Upper lobe of left lung (tissue), 6 donors: ENCODE data around the gene F5. TPM values are rescaled to one million over a fixed set of nuclear protein-coding genes. Genes with fewer than 3 reads are reported as not detected.

Source experiments
- ATAC-seq, 2 donors: fragments of 200-7000 bp; cut with Tn5 transposase; one replicate each; pipeline ENCODE4 v1.9.1; 2022; ENCODE audit warnings: mild to moderate bottlenecking in 2 of 2, moderate library complexity in 2 of 2; ENCODE audit not compliant: low FRiP score in 2 of 2
- DNase-seq, 2 donors: peaks; one replicate each; pipeline ENCODE4 v3.0.0-alpha.2; 2019 to 2020
- H3K27ac ChIP-seq, 4 donors: fragments of 200-600 bp; sonication (generic); one replicate each; pipeline ENCODE4 v1.5.1; 2016 to 2019
- H3K27me3 ChIP-seq, 4 donors: fragments of 200-600 bp; sonication (generic); one replicate each; pipeline ENCODE4 v1.5.1; 2017 to 2019
- H3K36me3 ChIP-seq, 4 donors: fragments of 200-600 bp; sonication (generic); one replicate each; pipeline ENCODE4 v1.5.1; 2016 to 2019
- H3K4me1 ChIP-seq, 4 donors: fragments of 200-600 bp; sonication (generic); one replicate each; pipeline ENCODE4 v1.5.1; 2018 to 2019
- H3K4me3 ChIP-seq, 4 donors: fragments of 200-600 bp; sonication (generic); one replicate each; pipeline ENCODE4 v1.5.1; 2017 to 2019; ENCODE audit warnings: mild to moderate bottlenecking in 2 of 4, moderate library complexity in 1 of 4
- H3K9me3 ChIP-seq, 4 donors: fragments of 200-600 bp; sonication (generic); one replicate each; pipeline ENCODE4 v1.5.1; 2018 to 2019
- EP300 ChIP-seq, 4 donors: sonication (generic); formaldehyde crosslinking; IDR thresholded peaks; one replicate each; pipeline ENCODE4 v1.5.1; 2017; ENCODE audit warnings: antibody characterized with exemption in 4 of 4, control low read depth in 2 of 4
- POLR2A ChIP-seq, 4 donors: fragments of 450-650 bp; IDR thresholded peaks; one replicate each; pipeline ENCODE4 v1.5.1; 2016 to 2017; ENCODE audit warnings: antibody characterized with exemption in 4 of 4, mild to moderate bottlenecking in 2 of 4
- POLR2AphosphoS5 ChIP-seq, 2 donors: sonication (generic); formaldehyde crosslinking; IDR thresholded peaks; one replicate each; pipeline ENCODE4 v1.5.1; 2017; ENCODE audit warnings: antibody characterized with exemption in 2 of 2
- WGBS, 2 donors: methylation state at CpG; one replicate each; pipeline ENCODE4 v1.1.5; 2017 to 2018; 5-methylcytosine and 5-hydroxymethylcytosine counted together
- total RNA-seq, 6 donors: library from RNA; depleted of rRNA in 4 of 6; stranded (reverse); fragments of >200 nt in 4 of 6; gene quantifications; one replicate each; pipeline versions ENCODE4 v1.1.0 to v1.2.1, GENCODE V29; 2016 to 2021
- TF ChIP-seq, protein P1 (sequence below), 6 experiments: fragments of 450-650 bp in 4 of 6; fragments of 200-600 bp in 2 of 6; sonication (generic) in 2 of 6; IDR thresholded peaks; one replicate each; pipeline ENCODE4 v1.5.1; 2016 to 2019; ENCODE audit warnings: antibody characterized with exemption in 6 of 6
- donor health status: DM: no; HTN: no; CAD: no; lungs with moderate emphysema.
- donor health status: DM: no; HTN: yes; CAD: no; lungs with severe emphysema.

The F5 gene
- total RNA-seq, 6 donors from 2014 or later = 0.89 to 6.5 (median 2.2) TPM

GRCh38 chr1:169497317-169497716 is 89.0 kb downstream of the F5 start:
- Histone ChIP-seq H3K4me3 (no peak overlapping the region), H3K36me3 (no peaks in the 10 kb centered on the region), H3K9me3 (no peaks in the 10 kb centered on the region), H3K27ac (no peak overlapping the region), H3K4me1 (no peaks in the 10 kb centered on the region), H3K27me3 (no peaks in the 10 kb centered on the region)
- TF ChIP-seq, protein P1, sequence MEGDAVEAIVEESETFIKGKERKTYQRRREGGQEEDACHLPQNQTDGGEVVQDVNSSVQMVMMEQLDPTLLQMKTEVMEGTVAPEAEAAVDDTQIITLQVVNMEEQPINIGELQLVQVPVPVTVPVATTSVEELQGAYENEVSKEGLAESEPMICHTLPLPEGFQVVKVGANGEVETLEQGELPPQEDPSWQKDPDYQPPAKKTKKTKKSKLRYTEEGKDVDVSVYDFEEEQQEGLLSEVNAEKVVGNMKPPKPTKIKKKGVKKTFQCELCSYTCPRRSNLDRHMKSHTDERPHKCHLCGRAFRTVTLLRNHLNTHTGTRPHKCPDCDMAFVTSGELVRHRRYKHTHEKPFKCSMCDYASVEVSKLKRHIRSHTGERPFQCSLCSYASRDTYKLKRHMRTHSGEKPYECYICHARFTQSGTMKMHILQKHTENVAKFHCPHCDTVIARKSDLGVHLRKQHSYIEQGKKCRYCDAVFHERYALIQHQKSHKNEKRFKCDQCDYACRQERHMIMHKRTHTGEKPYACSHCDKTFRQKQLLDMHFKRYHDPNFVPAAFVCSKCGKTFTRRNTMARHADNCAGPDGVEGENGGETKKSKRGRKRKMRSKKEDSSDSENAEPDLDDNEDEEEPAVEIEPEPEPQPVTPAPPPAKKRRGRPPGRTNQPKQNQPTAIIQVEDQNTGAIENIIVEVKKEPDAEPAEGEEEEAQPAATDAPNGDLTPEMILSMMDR (IDR thresholded peaks at IDR 0.05) = no peak
- TF ChIP-seq POLR2AphosphoS5 (IDR thresholded peaks at IDR 0.05) = no peak
- no peak for TF ChIP-seq POLR2A (IDR thresholded peaks at IDR 0.05)
- no peak for TF ChIP-seq EP300 (IDR thresholded peaks at IDR 0.05)
- ATAC-seq (no peak), DNase-seq (no peak)
- WGBS, 2 donors = 72 to 80% methylated on average over 2 of the region's 2 CpGs

DNA sequence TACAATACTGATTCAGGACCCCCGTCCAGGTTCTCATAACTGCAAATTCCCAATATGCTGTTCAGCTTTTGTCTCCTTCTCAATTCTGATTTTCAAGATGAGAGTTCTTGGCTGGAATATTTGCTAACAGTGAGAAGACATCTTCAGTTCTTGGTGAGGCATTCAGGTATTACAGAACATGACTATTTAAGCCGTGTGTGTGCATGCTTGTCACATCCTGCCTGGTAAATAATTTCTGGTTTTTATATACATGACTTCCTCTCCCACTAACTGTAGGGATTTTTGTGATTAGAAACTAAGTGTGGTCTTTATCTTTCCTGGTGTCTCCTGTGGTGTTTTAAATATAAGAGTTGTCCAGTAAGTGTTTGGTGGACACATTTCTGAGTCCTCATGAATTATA is 90.4 kb downstream of the F5 start:
- H3K36me3 ChIP-seq = no peaks in the 10 kb centered on the region
- no peak overlapping the region for H3K27ac ChIP-seq
- H3K4me3 ChIP-seq = no peak overlapping the region
- TF ChIP-seq POLR2A (IDR thresholded peaks at IDR 0.05) = no peak
- TF ChIP-seq POLR2AphosphoS5 (IDR thresholded peaks at IDR 0.05) = no peak
- TF ChIP-seq, protein P1 (IDR thresholded peaks at IDR 0.05) = no peak
- no peak for TF ChIP-seq EP300 (IDR thresholded peaks at IDR 0.05)
- no peaks in the 10 kb centered on the region for H3K4me1 ChIP-seq
- no peaks in the 10 kb centered on the region for H3K27me3 ChIP-seq
- 53 to 55% methylated on average over 2 of the region's 2 CpGs for WGBS, 2 donors
- H3K9me3 ChIP-seq = no peaks in the 10 kb centered on the region
- ATAC-seq = no peak
- DNase-seq = no peak

- Histone ChIP-seq H3K36me3 (no peaks in the 10 kb centered on the region), H3K27ac (no peak overlapping the region), H3K27me3 (no peaks in the 10 kb centered on the region), H3K4me3 (no peak overlapping the region), H3K4me1 (no peaks in the 10 kb centered on the region), H3K9me3 (no peaks in the 10 kb centered on the region)
- TF ChIP-seq EP300 (IDR thresholded peaks at IDR 0.05) (no peak), POLR2AphosphoS5 (IDR thresholded peaks at IDR 0.05) (no peak), POLR2A (IDR thresholded peaks at IDR 0.05) (no peak)
- TF ChIP-seq, protein P1 (IDR thresholded peaks at IDR 0.05) = no peak
- ATAC-seq = no peak
- DNase-seq = no peak
These were observed 91.1 kb downstream of the F5 start for GRCh38 chr1:169495046-169495775.

DNA sequence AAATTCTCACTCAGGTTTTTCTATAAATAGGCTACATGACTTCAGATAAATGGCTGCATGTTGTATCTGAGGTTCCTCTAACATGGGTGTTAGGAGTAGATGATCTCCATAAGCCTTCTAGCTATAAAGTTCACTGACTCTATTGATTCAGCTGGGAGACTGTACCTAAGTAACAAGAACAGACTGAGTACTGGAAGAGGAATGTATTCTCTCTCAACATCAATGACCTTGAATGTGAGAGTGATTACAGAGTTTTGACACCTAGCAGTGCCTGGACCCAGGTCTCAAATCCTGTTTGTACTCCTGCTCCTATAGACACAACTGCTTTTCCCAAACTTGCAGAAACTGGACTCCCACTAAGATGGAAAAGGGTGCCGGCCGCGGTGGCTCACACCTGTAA is 91.9 kb downstream of the F5 start:
- no peaks in the 10 kb centered on the region for H3K27me3 ChIP-seq
- TF ChIP-seq, protein P1 (IDR thresholded peaks at IDR 0.05) = no peak
- TF ChIP-seq POLR2AphosphoS5 (IDR thresholded peaks at IDR 0.05) (no peak), EP300 (IDR thresholded peaks at IDR 0.05) (no peak), POLR2A (IDR thresholded peaks at IDR 0.05) (no peak)
- H3K9me3 ChIP-seq = no peaks in the 10 kb centered on the region
- no peaks in the 10 kb centered on the region for H3K36me3 ChIP-seq
- no peaks in the 10 kb centered on the region for H3K4me1 ChIP-seq
- no peak overlapping the region for H3K27ac ChIP-seq
- ATAC-seq = no peak
- 95% methylated on average over 3 of the region's 3 CpGs; no CpG with 5 or more reads in 1 of the 2 donors for WGBS, 2 donors
- no peak overlapping the region for H3K4me3 ChIP-seq
- DNase-seq = peak in 1 of 2 donors; percentile 16

- TF ChIP-seq, protein P1 (IDR thresholded peaks at IDR 0.05) = no peak
- no peak for TF ChIP-seq POLR2A (IDR thresholded peaks at IDR 0.05)
- TF ChIP-seq EP300 (IDR thresholded peaks at IDR 0.05) = no peak
- TF ChIP-seq POLR2AphosphoS5 (IDR thresholded peaks at IDR 0.05) = no peak
- no peak overlapping the region for H3K4me3 ChIP-seq
- no peaks in the 10 kb centered on the region for H3K4me1 ChIP-seq
- H3K27me3 ChIP-seq = no peaks in the 10 kb centered on the region
- WGBS, 2 donors = 86 to 91% methylated on average over 1 of the region's 1 CpG
- no peaks in the 10 kb centered on the region for H3K36me3 ChIP-seq
- DNase-seq (no peak), ATAC-seq (no peak)
- no peak overlapping the region for H3K27ac ChIP-seq
- no peaks in the 10 kb centered on the region for H3K9me3 ChIP-seq
These were observed 93.0 kb downstream of the F5 start for GRCh38 chr1:169493251-169493650.
